Lower leg skin (tissue), 3 donors: ENCODE measurements around the gene NUP214.

Source experiments
- POLR2A ChIP-seq, 2 donors: fragments of 450-650 bp; IDR thresholded peaks; one replicate each; pipeline ENCODE4 v1.6.1; 2016 to 2017; ENCODE audit warnings: antibody characterized with exemption in 2 of 2, mild to moderate bottlenecking in 1 of 2, moderate library complexity in 1 of 2
- TF ChIP-seq, protein P1 (sequence below), 3 donors: fragments of 450-650 bp; IDR thresholded peaks; one replicate each; pipeline ENCODE4 v1.5.1; 2016; ENCODE audit warnings: antibody characterized with exemption in 3 of 3, mild to moderate bottlenecking in 3 of 3, moderate library complexity in 2 of 3

DNA sequence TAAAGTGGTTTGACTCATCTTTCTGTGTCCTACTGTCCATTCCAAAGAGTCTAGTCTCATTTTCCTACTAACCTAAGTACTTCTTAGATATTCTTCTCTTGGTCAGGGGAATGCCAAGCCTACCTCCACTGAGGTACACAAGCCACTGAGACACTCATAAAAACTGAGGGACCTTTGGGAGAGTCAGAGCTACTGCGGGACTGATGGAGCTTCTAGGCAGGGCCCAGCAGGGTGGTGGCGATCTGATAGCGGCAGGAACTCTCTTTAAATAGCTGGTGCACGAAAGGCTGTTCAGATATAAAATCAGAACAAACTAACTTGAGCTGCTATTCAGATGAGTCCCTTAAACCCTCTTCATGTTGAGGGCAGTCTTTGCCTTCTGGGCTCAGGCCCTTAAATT, 14.7 kb downstream of the NUP214 start:
- TF ChIP-seq, protein P1, sequence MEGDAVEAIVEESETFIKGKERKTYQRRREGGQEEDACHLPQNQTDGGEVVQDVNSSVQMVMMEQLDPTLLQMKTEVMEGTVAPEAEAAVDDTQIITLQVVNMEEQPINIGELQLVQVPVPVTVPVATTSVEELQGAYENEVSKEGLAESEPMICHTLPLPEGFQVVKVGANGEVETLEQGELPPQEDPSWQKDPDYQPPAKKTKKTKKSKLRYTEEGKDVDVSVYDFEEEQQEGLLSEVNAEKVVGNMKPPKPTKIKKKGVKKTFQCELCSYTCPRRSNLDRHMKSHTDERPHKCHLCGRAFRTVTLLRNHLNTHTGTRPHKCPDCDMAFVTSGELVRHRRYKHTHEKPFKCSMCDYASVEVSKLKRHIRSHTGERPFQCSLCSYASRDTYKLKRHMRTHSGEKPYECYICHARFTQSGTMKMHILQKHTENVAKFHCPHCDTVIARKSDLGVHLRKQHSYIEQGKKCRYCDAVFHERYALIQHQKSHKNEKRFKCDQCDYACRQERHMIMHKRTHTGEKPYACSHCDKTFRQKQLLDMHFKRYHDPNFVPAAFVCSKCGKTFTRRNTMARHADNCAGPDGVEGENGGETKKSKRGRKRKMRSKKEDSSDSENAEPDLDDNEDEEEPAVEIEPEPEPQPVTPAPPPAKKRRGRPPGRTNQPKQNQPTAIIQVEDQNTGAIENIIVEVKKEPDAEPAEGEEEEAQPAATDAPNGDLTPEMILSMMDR (IDR thresholded peaks at IDR 0.05), result no peak
- TF ChIP-seq POLR2A (IDR thresholded peaks at IDR 0.05), result no peak
